ENCODE results near the gene LAYN.

DNA sequence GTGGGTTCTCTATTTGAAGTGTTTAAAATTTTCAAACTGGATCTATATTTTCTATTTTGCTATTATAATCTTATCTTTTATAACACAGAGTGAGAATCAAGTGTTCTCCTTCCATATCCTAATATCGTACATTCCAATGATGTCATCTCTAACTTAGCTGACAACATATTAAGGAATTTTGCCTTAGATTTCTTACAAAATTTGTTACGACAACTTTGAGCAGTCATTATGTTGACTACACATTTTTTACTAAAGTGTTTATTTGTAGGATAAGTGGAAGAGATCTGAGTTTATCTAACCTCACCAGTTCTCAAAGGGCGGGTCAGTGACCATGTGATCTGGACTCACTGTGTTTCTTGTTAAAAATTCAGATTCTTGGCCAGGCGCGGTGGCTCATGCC is 41.0 kb upstream of the LAYN start:
- TF ChIP-seq, protein P1, sequence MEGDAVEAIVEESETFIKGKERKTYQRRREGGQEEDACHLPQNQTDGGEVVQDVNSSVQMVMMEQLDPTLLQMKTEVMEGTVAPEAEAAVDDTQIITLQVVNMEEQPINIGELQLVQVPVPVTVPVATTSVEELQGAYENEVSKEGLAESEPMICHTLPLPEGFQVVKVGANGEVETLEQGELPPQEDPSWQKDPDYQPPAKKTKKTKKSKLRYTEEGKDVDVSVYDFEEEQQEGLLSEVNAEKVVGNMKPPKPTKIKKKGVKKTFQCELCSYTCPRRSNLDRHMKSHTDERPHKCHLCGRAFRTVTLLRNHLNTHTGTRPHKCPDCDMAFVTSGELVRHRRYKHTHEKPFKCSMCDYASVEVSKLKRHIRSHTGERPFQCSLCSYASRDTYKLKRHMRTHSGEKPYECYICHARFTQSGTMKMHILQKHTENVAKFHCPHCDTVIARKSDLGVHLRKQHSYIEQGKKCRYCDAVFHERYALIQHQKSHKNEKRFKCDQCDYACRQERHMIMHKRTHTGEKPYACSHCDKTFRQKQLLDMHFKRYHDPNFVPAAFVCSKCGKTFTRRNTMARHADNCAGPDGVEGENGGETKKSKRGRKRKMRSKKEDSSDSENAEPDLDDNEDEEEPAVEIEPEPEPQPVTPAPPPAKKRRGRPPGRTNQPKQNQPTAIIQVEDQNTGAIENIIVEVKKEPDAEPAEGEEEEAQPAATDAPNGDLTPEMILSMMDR (IDR thresholded peaks at IDR 0.05): no peak
- no peak for TF ChIP-seq POLR2A (IDR thresholded peaks at IDR 0.05)
